SK-N-MC (cell line): ENCODE data around the gene DDX56.

Experiments
- EZH2 ChIP-seq: fragments of 200-600 bp; sonication (generic); IDR thresholded peaks from one replicate; pipeline ENCODE4 v1.6.1; 2017; ENCODE audit warnings: antibody characterized with exemption
- FOXP2 ChIP-seq: optimal IDR thresholded peaks from 2 replicates; pipeline ENCODE3; 2011; ENCODE audit warnings: mild to moderate bottlenecking, moderate library complexity; ENCODE audit not compliant: insufficient read depth; ENCODE audit errors: extremely low read length, control extremely low read depth

DNA sequence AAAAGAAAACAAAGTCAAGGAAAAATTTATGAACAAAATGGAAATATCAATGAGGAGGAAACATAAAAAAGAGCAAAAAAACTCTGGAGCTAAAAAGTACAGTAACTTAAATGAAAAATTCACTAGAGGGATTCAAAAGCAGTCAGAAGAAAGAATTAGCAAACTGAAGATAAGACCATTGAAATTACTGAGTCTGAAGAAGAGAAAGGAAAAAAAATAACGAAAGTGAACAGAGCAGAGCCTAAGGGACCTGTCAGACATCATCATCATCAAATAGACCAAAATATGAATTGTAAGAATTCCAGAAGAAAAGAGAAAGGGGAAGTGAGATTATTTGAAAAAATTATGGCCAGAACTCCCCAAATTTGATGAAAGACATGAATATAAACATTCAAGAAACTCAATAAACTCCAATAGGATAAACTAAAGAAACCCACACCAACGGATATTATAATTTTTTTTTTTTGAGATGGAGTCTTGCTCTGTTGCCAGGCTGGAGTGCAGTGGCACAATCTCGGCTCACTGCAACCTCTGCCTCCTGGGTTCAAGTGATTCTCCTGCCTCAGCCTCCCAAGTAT lies 48.8 kb downstream of the DDX56 start:
- no peak for TF ChIP-seq EZH2
- no peak for TF ChIP-seq FOXP2
